HCT116 (cell line): ENCODE results near the gene ZBTB2. TPM values are rescaled to one million over a fixed set of nuclear protein-coding genes. Genes with fewer than 3 reads are reported as not detected.

ENCODE experiments used
- ATAC-seq: fragments of 200-7000 bp; cut with Tn5 transposase; 2 replicates; pipeline ENCODE4 v1.9.1; 2020; ENCODE audit warnings: mild to moderate bottlenecking, moderate library complexity
- BruUV-seq: library from RNA; stranded (reverse); fragments of 400-500 nt; replicated peaks from 2 replicates; lab custom pipeline; 2021; lab: Mats Ljungman, UMichigan
- CTCF ChIA-PET: fragments of 300-600 bp; sonication (Branson Sonifier 250); formaldehyde crosslinking; loops from one replicate; lab custom pipeline; 2021; ENCODE audit warnings: antibody characterized with exemption; lab: Charles Lee
- POLR2A ChIA-PET: fragments of 300-600, 350-600 bp; sonication (Branson Sonifier 250); formaldehyde crosslinking; loops from one replicate; lab custom pipeline; 2021; ENCODE audit warnings: antibody characterized with exemption; lab: Charles Lee
- RAD21 ChIA-PET, 2 experiments: fragments of 300-600 bp; sonication (Branson Sonifier 250); formaldehyde crosslinking; loops; one replicate each; lab custom pipeline; 2023; ENCODE audit warnings: low total read pairs in 2 of 2; ENCODE audit not compliant: uncharacterized antibody in 2 of 2, unreplicated experiment in 2 of 2, low non-redundant PET in 1 of 2; lab: Charles Lee
- DNase-seq: peaks from one replicate; pipeline ENCODE4 v3.0.0-alpha.2; 2010; ENCODE audit warnings: low read depth, low spot score
- H2AFZ ChIP-seq: fragments of 200-600 bp; shearing (Covaris generic), sonication (generic); 2 replicates; pipeline ENCODE4 v1.6.1; 2017; ENCODE audit warnings: low read depth, mixed run types, mixed read lengths, antibody characterized with exemption, low read length; ENCODE audit not compliant: poor library complexity, severe bottlenecking
- H3K27ac ChIP-seq: 2 replicates; pipeline ENCODE4 v1.5.1; 2012; ENCODE audit warnings: low read depth, low read length
- H3K27me3 ChIP-seq: fragments of 200-600 bp; sonication (generic); 2 replicates; pipeline ENCODE4 v1.6.1; 2016; ENCODE audit warnings: mixed run types, low read length, mixed read lengths; ENCODE audit not compliant: insufficient read depth
- H3K36me3 ChIP-seq, 2 experiments: fragments of 200-500 bp in 1 of 2; fragments of 200-600 bp in 1 of 2; sonication (Bioruptor generic) in 1 of 2; sonication (generic) in 1 of 2; 2 replicates each; pipeline versions ENCODE4 v1.5.1 to v1.6.1; 2014 to 2016; ENCODE audit warnings: low read length in 2 of 2, inconsistent platforms in 1 of 2, mixed read lengths in 1 of 2, mixed run types in 1 of 2; ENCODE audit not compliant: insufficient read depth in 2 of 2, control insufficient read depth in 1 of 2
- H3K4me1 ChIP-seq, 2 experiments: fragments of 200-600 bp in 1 of 2; sonication (generic) in 1 of 2; 2 replicates each; pipeline versions ENCODE4 v1.5.1 to v1.6.1; 2012 to 2017; ENCODE audit warnings: low read length in 2 of 2, inconsistent platforms in 1 of 2, mild to moderate bottlenecking in 1 of 2, mixed read lengths in 1 of 2, mixed run types in 1 of 2, moderate library complexity in 1 of 2; ENCODE audit not compliant: insufficient read depth in 2 of 2, control insufficient read depth in 1 of 2
- H3K4me2 ChIP-seq: fragments of 200-600 bp; sonication (generic); 2 replicates; pipeline ENCODE4 v1.6.1; 2017; ENCODE audit warnings: mixed run types, low read length, mixed read lengths
- H3K4me3 ChIP-seq, 2 experiments: fragments of 200-600 bp in 1 of 2; sonication (generic) in 1 of 2; replicated peaks in 1 of 2; 2 replicates each; pipeline ENCODE4 v1.5.1; 2011 to 2016; ENCODE audit warnings: low read length in 2 of 2, control low read depth in 1 of 2, low read depth in 1 of 2, mild to moderate bottlenecking in 1 of 2, mixed read lengths in 1 of 2, mixed run types in 1 of 2
- H3K79me2 ChIP-seq: fragments of 200-600 bp; sonication (generic); 2 replicates; pipeline ENCODE4 v1.6.1; 2017; ENCODE audit warnings: mild to moderate bottlenecking, mixed run types, low read length, moderate library complexity, mixed read lengths; ENCODE audit not compliant: insufficient read depth
- H3K9ac ChIP-seq: fragments of 200-600 bp; sonication (generic); 2 replicates; pipeline ENCODE4 v1.6.1; 2016; ENCODE audit warnings: low read length, mixed read lengths
- H3K9me2 ChIP-seq: fragments of 200-600 bp; sonication (generic), shearing (Covaris generic); 2 replicates; pipeline ENCODE4 v1.6.1; 2017; ENCODE audit warnings: mixed run types, mild to moderate bottlenecking, moderate library complexity; ENCODE audit not compliant: insufficient read depth
- H3K9me3 ChIP-seq, 2 experiments: fragments of 200-500 bp in 1 of 2; fragments of 200-600 bp in 1 of 2; sonication (Bioruptor generic) in 1 of 2; sonication (generic) in 1 of 2; 2 replicates each; pipeline ENCODE4 v1.6.1; 2014 to 2017; ENCODE audit warnings: low read length in 2 of 2, mixed read lengths in 2 of 2, inconsistent platforms in 1 of 2, low read depth in 1 of 2, mild to moderate bottlenecking in 1 of 2, mixed run types in 1 of 2, moderate library complexity in 1 of 2; ENCODE audit not compliant: control insufficient read depth in 1 of 2, insufficient read depth in 1 of 2
- H4K20me1 ChIP-seq: fragments of 200-600 bp; sonication (generic), shearing (Covaris generic); 2 replicates; pipeline ENCODE4 v1.6.1; 2017; ENCODE audit warnings: mixed run types, mild to moderate bottlenecking, moderate library complexity; ENCODE audit not compliant: insufficient read depth
- ATF3 ChIP-seq: IDR thresholded peaks from 2 replicates; pipeline ENCODE4 v1.6.1; 2012
- CBX3 ChIP-seq: IDR thresholded peaks from 2 replicates; pipeline ENCODE4 v1.6.1; 2012; ENCODE audit warnings: low read depth
- EGR1 ChIP-seq: IDR thresholded peaks from 2 replicates; pipeline ENCODE4 v1.6.1; 2012; ENCODE audit warnings: low read depth
- ELF1 ChIP-seq: IDR thresholded peaks from 2 replicates; pipeline ENCODE4 v1.6.1; 2012; ENCODE audit warnings: low read depth, borderline replicate concordance
- EZH2 ChIP-seq: fragments of 200-600 bp; sonication (generic); IDR thresholded peaks from 2 replicates; pipeline ENCODE4 v1.6.1; 2017; ENCODE audit warnings: antibody characterized with exemption, mixed run types
- EZH2phosphoT487 ChIP-seq: fragments of 200-600 bp; IDR thresholded peaks from 2 replicates; pipeline ENCODE4 v1.6.1; 2018; ENCODE audit warnings: antibody characterized with exemption, borderline replicate concordance
- FOSL1 ChIP-seq: IDR thresholded peaks from 2 replicates; pipeline ENCODE4 v1.6.1; 2012; ENCODE audit warnings: low read depth
- MAX ChIP-seq: IDR thresholded peaks from 2 replicates; pipeline ENCODE4 v1.6.1; 2012
- POLR2A ChIP-seq: IDR thresholded peaks from 2 replicates; pipeline ENCODE4 v1.7.0; 2011; ENCODE audit warnings: borderline replicate concordance; ENCODE audit not compliant: insufficient read depth, insufficient read length; ENCODE audit errors: extremely low read depth
- POLR2AphosphoS5 ChIP-seq: IDR thresholded peaks from 2 replicates; pipeline ENCODE4 v1.6.1; 2011; ENCODE audit warnings: mild to moderate bottlenecking, low read depth, low read length, moderate library complexity
- SIN3A ChIP-seq: IDR thresholded peaks from 2 replicates; pipeline ENCODE4 v1.6.1; 2012; ENCODE audit warnings: low read depth
- SRF ChIP-seq: IDR thresholded peaks from 2 replicates; pipeline ENCODE4 v1.6.1; 2012; ENCODE audit warnings: low read depth
- TCF7L2 ChIP-seq: IDR thresholded peaks from 2 replicates; pipeline ENCODE4 v1.7.0; 2011; ENCODE audit warnings: borderline replicate concordance, inconsistent platforms; ENCODE audit not compliant: insufficient read depth, insufficient read length; ENCODE audit errors: extremely low read depth
- YY1 ChIP-seq: IDR thresholded peaks from 2 replicates; pipeline ENCODE4 v1.6.1; 2011; ENCODE audit warnings: low read length, low read depth, moderate library complexity, mild to moderate bottlenecking; ENCODE audit not compliant: insufficient replicate concordance; ENCODE audit errors: extremely low read depth
- ZBTB33 ChIP-seq: IDR thresholded peaks from 2 replicates; pipeline ENCODE4 v1.6.1; 2011; ENCODE audit warnings: mild to moderate bottlenecking, low read length, moderate library complexity; ENCODE audit not compliant: insufficient replicate concordance; ENCODE audit errors: extremely low read depth
- ZFX ChIP-seq: fragments of 450-650 bp; IDR thresholded peaks from 2 replicates; pipeline ENCODE4 v1.6.1; 2017
- intact Hi-C: fragments of 100-400 bp; cut with micrococcal nuclease; formaldehyde crosslinking; loops from 2 replicates; pipeline ENCODE4 v1.10.0; 2022
- total RNA-seq: library from RNA; stranded (reverse); gene quantifications from one replicate; pipeline ENCODE4 v1.2.1, GENCODE V29; 2021; ENCODE audit not compliant: unreplicated experiment

ZBTB2 gene
- total RNA-seq, 1 experiment from 2014 or later = 12.5 TPM

- TF ChIP-seq ZBTB33 (peak; percentile 32), ELF1 (no peak), POLR2AphosphoS5 (peak; percentile 21), YY1 (no peak), TCF7L2 (no peak)
- TF ChIP-seq, all 23 proteins: peak for 2
These were observed 61.1 kb downstream of the ZBTB2 start (continued) for GRCh38 chr6:151330130-151330696.

- peak overlapping the region; percentile 69 for H3K27ac ChIP-seq
- H4K20me1 ChIP-seq = peaks cover 27% of the 10 kb centered on the region; the same call in 1 of the 2 replicates
- ChIA-PET POLR2A (interaction anchor here (1.3 to 7.7 kb wide), 5 partner anchors 63 to 313 kb away, joined by 3 to 75 read pairs (median 41); no protein-coding TSS in a partner anchor), RAD21 (no interaction called here), CTCF (interaction anchor here (2.3 kb wide), 1 partner anchor 435 kb away, joined by 7 read pairs; no protein-coding TSS in a partner anchor)
- H3K9me3 ChIP-seq = no peaks in the 10 kb centered on the region
- no peak for TF ChIP-seq EZH2phosphoT487
- no peak for TF ChIP-seq SRF
- TF ChIP-seq ZBTB33 = no peak
- TF ChIP-seq FOSL1 = no peak
- TF ChIP-seq ZFX = no peak
- TF ChIP-seq EZH2 = no peak
- TF ChIP-seq SIN3A = no peak
- TF ChIP-seq MAX = no peak
- no peak for TF ChIP-seq ELF1
- TF ChIP-seq ATF3 = no peak
- TF ChIP-seq POLR2A = no peak
- TF ChIP-seq EGR1 = no peak
- no peak for TF ChIP-seq CBX3
- no peak for DNase-seq
- peak overlapping the region; percentile 75 for H3K9ac ChIP-seq
- H3K4me2 ChIP-seq = peak overlapping the region; percentile 74
- H3K36me3 ChIP-seq = peaks cover 0 to 33% of the 10 kb centered on the region in 2 experiments; a peak in 3 of 4 replicates
- peaks cover 99% of the 10 kb centered on the region for H3K79me2 ChIP-seq
- BruUV-seq = no TSS peak
- H3K4me3 ChIP-seq = peak overlapping the region; percentile 60 to 75
- intact Hi-C loops = loop anchor here (5.0 kb wide), 1 partner anchor 265 kb away; no protein-coding TSS in a partner anchor
- H2AFZ ChIP-seq = no peak overlapping the region
- ATAC-seq = no peak
- peaks cover 29 to 88% of the 10 kb centered on the region in 2 experiments for H3K4me1 ChIP-seq
- H3K9me2 ChIP-seq = no peaks in the 10 kb centered on the region
- no peaks in the 10 kb centered on the region for H3K27me3 ChIP-seq
These were observed 64.3 kb downstream of the ZBTB2 start for GRCh38 chr6:151327101-151327500.
